ENCODE results near the gene TNK2. TPM values are rescaled to one million over a fixed set of nuclear protein-coding genes. Genes with fewer than 3 reads are reported as not detected.

Gene TNK2
- total and polyA plus RNA-seq, 2 of the 8 experiments (the other 6 are each of a cell fraction or from before 2014, with no cell fraction given): 10.4 to 33.9 TPM

- no peak for TF ChIP-seq CHD7 (IDR thresholded peaks at IDR 0.05; ENCODE audit: insufficient replicate concordance, low read length)
- TF ChIP-seq CBX8 (IDR thresholded peaks at IDR 0.05; ENCODE audit: borderline replicate concordance, low read depth, low read length): no peak
- no peak for TF ChIP-seq USF2 (IDR thresholded peaks at IDR 0.05; ENCODE audit: low read length)
- no peak for TF ChIP-seq SAP30 (IDR thresholded peaks at IDR 0.05; ENCODE audit: insufficient read depth, insufficient replicate concordance, low read length)
- TF ChIP-seq ZNF274 (IDR thresholded peaks at IDR 0.05; ENCODE audit: borderline replicate concordance, extremely low read depth, low read length): no peak
- no peak for TF ChIP-seq POU5F1 (IDR thresholded peaks at IDR 0.05; ENCODE audit: low read depth, low read length)
- no peak for TF ChIP-seq SIX5 (IDR thresholded peaks at IDR 0.05; ENCODE audit: low read depth, low read length)
- TF ChIP-seq BRCA1 (IDR thresholded peaks at IDR 0.05; ENCODE audit: low read depth, low read length): no peak
- TF ChIP-seq SRF (IDR thresholded peaks at IDR 0.05; ENCODE audit: low read depth, low read length): no peak
Measured at GRCh38 chr3:195881276-195881988, 26.9 kb downstream of the TNK2 start (continued).
